ENCODE data around the gene MSL3.

MSL3 gene

DNA sequence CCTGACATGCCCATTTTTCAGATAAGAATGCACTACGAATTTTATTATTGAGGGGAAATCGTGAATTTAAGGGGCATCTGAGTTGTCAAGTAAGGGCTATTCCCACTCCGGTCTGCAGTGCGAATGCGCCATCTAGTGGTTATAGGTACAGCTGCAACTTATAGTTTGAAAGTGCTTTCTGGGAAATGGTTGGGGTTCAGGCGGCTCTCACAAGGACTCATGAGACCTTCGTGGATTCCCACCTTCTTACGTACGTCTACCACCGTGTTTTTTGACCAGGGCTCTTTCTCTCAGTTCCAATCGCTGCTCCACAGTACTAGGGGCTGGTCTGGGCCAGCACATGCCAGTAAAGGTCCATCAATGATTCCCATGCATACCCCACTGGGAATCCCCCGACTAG lies 12.3 kb downstream of the MSL3 start:
- H3K4me1 Mint-ChIP-seq = peaks cover 11% of the 10 kb centered on the region
- no peak overlapping the region for H3K27ac Mint-ChIP-seq
- DNase-seq (ENCODE audit: low spot score in 2 of 2) (peak in 1 of 2 donors; percentile 32), ATAC-seq (ENCODE audit: low read depth) (peak; percentile 72)
- no peaks in the 10 kb centered on the region for H3K27me3 Mint-ChIP-seq
- H3K36me3 Mint-ChIP-seq = peaks cover 9% of the 10 kb centered on the region
- H3K9me3 Mint-ChIP-seq = no peaks in the 10 kb centered on the region
- no peak overlapping the region for H3K4me3 Mint-ChIP-seq

DNA sequence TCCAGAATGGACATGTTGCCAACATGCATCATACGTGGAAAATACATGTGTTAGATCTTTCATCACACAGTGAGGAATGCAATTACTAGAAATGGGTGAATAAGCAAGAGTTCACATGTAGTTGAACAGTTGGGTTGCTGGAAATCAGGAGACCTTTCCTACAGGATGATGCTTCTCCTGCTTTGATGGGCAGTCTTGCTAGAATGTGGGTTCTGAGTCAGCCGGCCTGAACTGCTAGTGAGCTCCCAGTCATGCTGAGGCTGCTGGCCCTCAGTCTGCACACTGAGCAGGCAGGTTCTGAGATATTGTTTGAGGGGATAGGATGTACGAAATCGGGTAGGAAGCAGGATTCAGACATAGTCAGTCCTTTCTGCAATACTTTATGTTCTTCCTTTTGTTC lies 20.2 kb downstream of the MSL3 start:
- no peak for DNase-seq (ENCODE audit: low spot score in 2 of 2)
- H3K4me3 Mint-ChIP-seq = no peak overlapping the region
- no peaks in the 10 kb centered on the region for H3K9me3 Mint-ChIP-seq
- H3K4me1 Mint-ChIP-seq = no peaks in the 10 kb centered on the region
- H3K27ac Mint-ChIP-seq = no peak overlapping the region
- ATAC-seq (ENCODE audit: low read depth) = no peak
- H3K36me3 Mint-ChIP-seq = peaks cover 13% of the 10 kb centered on the region
- no peaks in the 10 kb centered on the region for H3K27me3 Mint-ChIP-seq

DNA sequence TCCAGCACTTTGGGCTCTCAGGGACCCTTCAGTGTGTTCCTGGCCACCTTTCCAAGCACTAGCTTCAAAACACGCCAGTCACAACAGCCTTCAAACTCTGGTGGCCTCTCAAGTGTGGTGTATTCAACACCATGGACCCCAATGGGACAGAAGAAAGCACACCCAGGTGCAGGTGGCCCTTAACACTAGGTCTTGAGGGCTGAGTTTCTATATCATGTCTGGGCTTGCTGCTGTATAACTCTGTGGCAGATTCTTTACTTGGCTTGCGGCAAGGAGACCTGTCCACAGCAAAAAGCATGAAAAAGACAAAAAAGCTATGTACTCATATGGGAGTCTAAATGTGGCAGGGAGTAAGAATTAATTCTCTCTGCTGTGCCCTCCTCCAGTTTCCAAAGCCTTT lies 23.1 kb downstream of the MSL3 start:
- Mint-ChIP-seq H3K4me1 (no peaks in the 10 kb centered on the region), H3K27me3 (no peaks in the 10 kb centered on the region), H3K9me3 (no peaks in the 10 kb centered on the region), H3K4me3 (no peak overlapping the region), H3K27ac (no peak overlapping the region), H3K36me3 (peaks cover 6% of the 10 kb centered on the region)
- DNase-seq (ENCODE audit: low spot score in 2 of 2) = no peak
- ATAC-seq (ENCODE audit: low read depth) = no peak

DNA sequence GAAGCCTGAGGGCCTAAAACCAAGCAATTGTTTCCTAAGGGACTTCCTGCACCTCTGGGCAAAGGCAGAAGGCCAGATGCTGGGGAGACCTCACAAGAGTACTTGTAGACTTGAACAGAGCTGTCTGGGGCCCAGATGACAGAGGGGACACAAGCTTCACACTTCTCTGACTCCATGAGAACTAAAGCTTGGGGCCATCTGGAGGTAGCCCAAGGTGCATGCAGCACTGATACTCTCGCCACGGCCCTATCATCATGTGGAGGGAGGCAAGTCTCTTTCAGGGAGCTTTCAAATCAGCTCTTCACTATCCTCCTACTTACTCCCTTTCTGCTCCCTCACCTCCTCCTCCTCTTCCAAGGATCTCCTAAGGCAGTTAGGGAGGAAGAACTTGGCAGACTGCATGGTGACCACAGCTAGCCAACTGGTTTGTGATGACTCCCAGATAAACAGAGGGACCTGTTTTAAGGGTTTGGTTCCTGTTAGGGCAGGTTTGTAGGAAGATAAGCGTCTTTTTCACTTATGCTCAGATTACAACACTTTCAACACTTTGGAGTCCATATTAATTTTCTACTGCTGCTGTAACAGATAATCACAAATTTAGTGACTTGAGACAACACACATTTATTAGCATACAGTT lies 23.8 kb downstream of the MSL3 start:
- Mint-ChIP-seq H3K27me3 (no peaks in the 10 kb centered on the region), H3K4me3 (no peak overlapping the region), H3K4me1 (no peaks in the 10 kb centered on the region), H3K27ac (no peak overlapping the region), H3K36me3 (peaks cover 6% of the 10 kb centered on the region), H3K9me3 (no peaks in the 10 kb centered on the region)
- no peak for ATAC-seq (ENCODE audit: low read depth)
- no peak for DNase-seq (ENCODE audit: low spot score in 2 of 2)

DNA sequence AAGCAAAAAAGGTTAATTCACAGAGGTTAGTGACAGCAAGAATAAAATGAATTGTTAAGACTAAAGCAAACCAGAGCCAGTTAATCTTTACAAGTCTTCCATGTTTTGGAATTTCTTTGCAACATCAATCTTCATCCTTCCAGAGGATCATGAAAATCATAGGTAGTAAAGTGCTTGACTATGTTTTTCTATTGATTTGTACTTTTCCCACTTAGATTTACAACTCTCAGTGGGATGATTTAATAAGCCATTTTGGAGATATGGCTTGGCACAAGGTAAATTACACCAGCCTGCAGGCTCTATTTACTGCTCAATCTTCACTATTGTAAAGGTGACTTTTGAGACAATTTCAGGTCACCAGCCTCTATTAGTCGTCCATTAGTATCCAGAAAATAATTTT lies 26.5 kb downstream of the MSL3 start:
- no peak overlapping the region for H3K4me3 Mint-ChIP-seq
- H3K27me3 Mint-ChIP-seq = no peaks in the 10 kb centered on the region
- no peaks in the 10 kb centered on the region for H3K9me3 Mint-ChIP-seq
- no peak overlapping the region for H3K27ac Mint-ChIP-seq
- DNase-seq (ENCODE audit: low spot score in 2 of 2) (no peak), ATAC-seq (ENCODE audit: low read depth) (no peak)
- no peaks in the 10 kb centered on the region for H3K4me1 Mint-ChIP-seq
- H3K36me3 Mint-ChIP-seq = peaks cover 4% of the 10 kb centered on the region

- Mint-ChIP-seq H3K4me1 (peaks cover 3% of the 10 kb centered on the region), H3K27me3 (no peaks in the 10 kb centered on the region), H3K27ac (no peak overlapping the region), H3K36me3 (peaks cover 2% of the 10 kb centered on the region), H3K4me3 (no peak overlapping the region), H3K9me3 (no peaks in the 10 kb centered on the region)
- no peak for ATAC-seq (ENCODE audit: low read depth)
- no peak for DNase-seq (ENCODE audit: low spot score in 2 of 2)
These were observed 28.8 kb downstream of the MSL3 start for GRCh38 chrX:11786862-11787261.

GRCh38 chrX:11787564-11787963 lies 29.5 kb downstream of the MSL3 start:
- Mint-ChIP-seq H3K27ac (no peak overlapping the region), H3K36me3 (peaks cover 2% of the 10 kb centered on the region), H3K27me3 (no peaks in the 10 kb centered on the region), H3K4me3 (peak overlapping the region; percentile 47), H3K4me1 (peaks cover 3% of the 10 kb centered on the region), H3K9me3 (no peaks in the 10 kb centered on the region)
- ATAC-seq (ENCODE audit: low read depth) (peak; percentile 70), DNase-seq (ENCODE audit: low spot score in 2 of 2) (peak; percentile 38 to 46)

GRCh38 chrX:11789809-11790208 lies 31.8 kb downstream of the MSL3 start:
- ATAC-seq (ENCODE audit: low read depth) (peak; percentile 48), DNase-seq (ENCODE audit: low spot score in 2 of 2) (no peak)
- Mint-ChIP-seq H3K36me3 (no peaks in the 10 kb centered on the region), H3K9me3 (no peaks in the 10 kb centered on the region), H3K4me1 (peaks cover 16% of the 10 kb centered on the region), H3K4me3 (no peak overlapping the region), H3K27me3 (no peaks in the 10 kb centered on the region), H3K27ac (no peak overlapping the region)

DNA sequence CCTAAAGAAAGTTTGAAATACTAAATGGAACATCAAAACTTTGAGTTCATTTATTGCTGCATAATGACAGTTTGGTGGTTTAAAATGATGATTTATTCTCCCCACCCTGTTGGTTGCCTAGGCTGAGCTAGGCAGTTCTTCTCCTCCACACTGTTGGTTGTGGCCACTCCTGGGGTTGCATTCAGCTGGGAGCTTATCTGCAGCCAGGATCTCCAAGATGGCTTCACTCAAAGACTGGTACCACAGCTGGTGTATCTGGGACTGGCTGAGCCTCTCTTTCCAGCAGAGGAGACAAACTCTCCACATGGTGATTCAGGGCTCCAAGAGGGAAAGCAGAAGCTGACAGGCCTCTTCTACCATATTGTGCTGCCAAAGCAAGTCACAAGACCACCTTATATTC lies 33.1 kb downstream of the MSL3 start:
- DNase-seq (ENCODE audit: low spot score in 2 of 2) (no peak), ATAC-seq (ENCODE audit: low read depth) (no peak)
- Mint-ChIP-seq H3K27me3 (no peaks in the 10 kb centered on the region), H3K27ac (no peak overlapping the region), H3K4me3 (no peak overlapping the region), H3K36me3 (no peaks in the 10 kb centered on the region), H3K4me1 (peaks cover 16% of the 10 kb centered on the region), H3K9me3 (no peaks in the 10 kb centered on the region)

DNA sequence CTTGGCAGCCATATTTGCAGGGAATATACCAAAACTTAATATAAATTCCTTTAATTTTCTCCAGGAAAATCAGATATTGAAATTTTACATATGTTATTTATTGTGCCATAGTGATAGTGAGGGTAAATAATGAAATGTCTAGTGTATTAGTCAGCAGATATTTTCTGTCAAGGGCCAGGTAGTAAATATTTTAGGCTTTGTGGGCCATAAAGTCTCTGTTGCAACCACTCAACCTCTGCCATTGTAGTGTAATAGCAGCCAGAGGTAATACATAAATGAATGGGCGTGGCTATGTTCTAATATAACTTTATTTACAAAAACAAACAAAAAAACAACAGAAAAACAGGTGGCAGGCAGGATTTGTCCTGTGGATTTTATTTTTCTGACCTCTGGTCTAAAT lies 33.5 kb downstream of the MSL3 start:
- H3K27ac Mint-ChIP-seq = no peak overlapping the region
- H3K4me1 Mint-ChIP-seq = peaks cover 16% of the 10 kb centered on the region
- no peaks in the 10 kb centered on the region for H3K27me3 Mint-ChIP-seq
- no peaks in the 10 kb centered on the region for H3K9me3 Mint-ChIP-seq
- no peaks in the 10 kb centered on the region for H3K36me3 Mint-ChIP-seq
- no peak for ATAC-seq (ENCODE audit: low read depth)
- no peak for DNase-seq (ENCODE audit: low spot score in 2 of 2)
- no peak overlapping the region for H3K4me3 Mint-ChIP-seq

DNA sequence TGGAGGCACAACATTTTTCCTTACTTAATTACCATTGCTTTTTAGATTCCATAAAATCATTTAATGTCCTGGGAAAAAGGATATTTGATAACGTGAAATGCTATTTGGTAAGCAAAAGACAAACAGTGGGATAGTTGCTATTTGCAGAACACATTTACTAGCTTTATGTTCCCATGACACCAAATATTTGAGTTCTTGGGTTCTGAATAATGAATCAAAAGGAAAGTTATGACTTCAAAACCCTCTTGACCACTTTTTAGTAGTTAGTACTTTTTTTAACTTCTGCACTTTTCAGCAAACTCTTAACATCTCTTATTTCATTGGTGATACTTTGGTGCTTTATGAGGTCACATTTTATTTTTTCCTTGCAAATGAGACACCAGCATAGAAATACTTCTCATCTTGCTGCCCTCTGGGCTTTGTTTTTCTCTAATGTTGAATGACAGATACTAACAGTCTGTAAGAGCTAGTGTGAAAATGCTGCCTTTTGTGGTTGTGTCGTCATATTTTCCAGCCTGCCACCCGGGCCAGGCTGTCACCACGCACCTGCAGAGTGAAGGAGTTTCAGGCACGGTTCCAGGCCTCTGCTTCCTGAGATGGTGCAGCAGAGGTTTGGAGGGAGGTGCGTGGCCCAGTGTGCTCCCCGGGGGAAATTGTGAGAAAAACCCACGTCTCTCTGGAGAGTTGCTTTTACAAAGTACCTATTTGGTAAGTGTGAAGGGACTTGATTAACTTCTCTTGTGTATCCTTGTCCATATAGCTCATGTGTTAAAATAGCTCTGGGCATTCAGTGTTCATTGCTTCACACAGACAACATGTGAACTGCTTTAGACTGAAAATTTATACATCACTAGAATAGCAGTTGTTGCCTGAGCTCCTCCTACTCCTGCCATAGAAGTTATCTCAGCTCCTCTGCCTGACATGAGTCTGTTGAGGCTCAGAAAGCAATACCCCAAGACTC lies 34.7 kb downstream of the MSL3 start:
- H3K4me3 Mint-ChIP-seq = peak overlapping the region; percentile 17
- H3K9me3 Mint-ChIP-seq = no peaks in the 10 kb centered on the region
- peak overlapping the region; percentile 79 for H3K27ac Mint-ChIP-seq
- peaks cover 16% of the 10 kb centered on the region for H3K4me1 Mint-ChIP-seq
- H3K27me3 Mint-ChIP-seq = no peaks in the 10 kb centered on the region
- no peaks in the 10 kb centered on the region for H3K36me3 Mint-ChIP-seq
- peak; percentile 84 for ATAC-seq (ENCODE audit: low read depth)
- peak in 1 of 2 donors; percentile 2 for DNase-seq (ENCODE audit: low spot score in 2 of 2)

GRCh38 chrX:11793734-11794133 lies 35.7 kb downstream of the MSL3 start:
- Mint-ChIP-seq H3K36me3 (no peaks in the 10 kb centered on the region), H3K27ac (no peak overlapping the region), H3K4me3 (no peak overlapping the region), H3K9me3 (no peaks in the 10 kb centered on the region), H3K4me1 (peaks cover 16% of the 10 kb centered on the region), H3K27me3 (no peaks in the 10 kb centered on the region)
- ATAC-seq (ENCODE audit: low read depth) (no peak), DNase-seq (ENCODE audit: low spot score in 2 of 2) (no peak)

DNA sequence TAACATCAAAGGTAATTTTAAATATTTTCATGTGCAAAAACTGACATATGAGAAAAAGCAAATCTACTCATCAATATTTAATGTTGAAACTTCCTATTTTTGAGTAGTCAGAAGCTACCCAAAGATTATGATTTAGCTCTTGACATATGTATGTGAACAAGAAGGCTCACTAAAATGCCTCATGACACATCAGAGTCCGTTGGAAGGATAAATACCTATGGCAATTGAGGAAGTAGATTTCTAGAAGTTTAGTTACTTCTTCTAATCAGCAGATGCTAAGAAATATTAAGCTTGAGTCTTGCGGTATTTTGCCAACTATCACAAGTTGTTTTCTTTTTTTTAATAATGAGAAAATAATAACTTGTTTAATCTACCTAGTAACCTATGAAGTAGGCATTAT lies 55.3 kb downstream of the MSL3 start:
- ATAC-seq (ENCODE audit: low read depth) (no peak), DNase-seq (ENCODE audit: low spot score in 2 of 2) (no peak)
- H3K36me3 Mint-ChIP-seq = no peaks in the 10 kb centered on the region
- H3K4me3 Mint-ChIP-seq = no peak overlapping the region
- peaks cover 1% of the 10 kb centered on the region for H3K27me3 Mint-ChIP-seq
- H3K4me1 Mint-ChIP-seq = no peaks in the 10 kb centered on the region
- no peaks in the 10 kb centered on the region for H3K9me3 Mint-ChIP-seq
- no peak overlapping the region for H3K27ac Mint-ChIP-seq

Data from memory B cell (primary cell).